GM12878 (cell line): ENCODE results near the gene SMPX. TPM values are rescaled to one million over a fixed set of nuclear protein-coding genes. Genes with fewer than 3 reads are reported as not detected.

Experiments
- ATAC-seq: fragments of 200-7000 bp; cut with Tn5 transposase; 3 replicates; pipeline ENCODE4 v1.9.1; 2020; ENCODE audit warnings: mild to moderate bottlenecking, moderate library complexity
- BruUV-seq: library from RNA; stranded (reverse); fragments of 400-500 nt; replicated peaks from 2 replicates; lab custom pipeline; 2021; lab: Mats Ljungman, UMichigan
- CTCF ChIA-PET: fragments of 300-600 bp; sonication (Branson Sonifier 250); formaldehyde crosslinking; extraction: SDS; loops from one replicate; lab custom pipeline; 2021; ENCODE audit warnings: inconsistent platforms; lab: Yijun Ruan, JAX
- POLR2A ChIA-PET: fragments of 350-600 bp; formaldehyde crosslinking; extraction: SDS; loops from one replicate; lab custom pipeline; 2021; ENCODE audit warnings: inconsistent platforms; lab: Charles Lee
- RAD21 ChIA-PET: fragments of 300-600 bp; sonication (Branson Sonifier 250); formaldehyde crosslinking; loops from one replicate; lab custom pipeline; 2023; ENCODE audit warnings: antibody characterized with exemption; ENCODE audit not compliant: unreplicated experiment; lab: Charles Lee
- SMC1A ChIA-PET: fragments of 300-600 bp; sonication (Branson Sonifier 250); formaldehyde crosslinking; loops from one replicate; lab custom pipeline; 2023; ENCODE audit not compliant: unreplicated experiment, uncharacterized antibody; lab: Charles Lee
- DNase-seq: peaks from one replicate; pipeline ENCODE4 v3.0.0-alpha.2; 2011; ENCODE audit warnings: low read depth, low spot score
- FAIRE-seq: peaks from 3 replicates; lab custom pipeline; 2011; peaks lifted over from hg19 to GRCh38; lab: Jason Lieb, UNC
- H2AFZ ChIP-seq: 2 replicates; pipeline ENCODE4 v1.6.0; 2011; ENCODE audit warnings: low read depth, low read length, control low read depth; ENCODE audit not compliant: control insufficient read depth
- H3K27ac ChIP-seq: 2 replicates; pipeline ENCODE4 v1.5.1; 2011; ENCODE audit warnings: control low read depth; ENCODE audit not compliant: control insufficient read depth, insufficient read depth
- H3K27me3 ChIP-seq, 2 experiments: replicated peaks in 1 of 2; 2 replicates each; pipeline versions ENCODE4 v1.6.0 to v1.6.1; 2011; ENCODE audit warnings: low read length in 1 of 2; ENCODE audit not compliant: control insufficient read depth in 2 of 2, insufficient read depth in 2 of 2
- H3K36me3 ChIP-seq, 2 experiments: 2 replicates each; pipeline ENCODE4 v1.5.1; 2011; ENCODE audit warnings: low read length in 1 of 2; ENCODE audit not compliant: control insufficient read depth in 2 of 2, insufficient read depth in 2 of 2
- H3K4me1 ChIP-seq: 2 replicates; pipeline ENCODE4 v1.6.1; 2011; ENCODE audit warnings: mild to moderate bottlenecking, low read length, moderate library complexity, mixed read lengths; ENCODE audit not compliant: control insufficient read depth, insufficient read depth
- H3K4me2 ChIP-seq: 2 replicates; pipeline ENCODE4 v1.6.0; 2011; ENCODE audit warnings: control low read depth; ENCODE audit not compliant: control insufficient read depth, insufficient read depth
- H3K4me3 ChIP-seq: fragments of 200-600 bp; sonication (generic); 2 replicates; pipeline ENCODE4 v1.5.1; 2016
- H3K79me2 ChIP-seq: 2 replicates; pipeline ENCODE4 v1.6.0; 2011; ENCODE audit warnings: low read length; ENCODE audit not compliant: control insufficient read depth, insufficient read depth
- H3K9ac ChIP-seq: 2 replicates; pipeline ENCODE4 v1.8.0; 2011; ENCODE audit warnings: low read length, control low read depth, mixed read lengths; ENCODE audit not compliant: control insufficient read depth, insufficient read depth
- H3K9me3 ChIP-seq: replicated peaks from 3 replicates; pipeline ENCODE4 v1.5.1; 2011; ENCODE audit warnings: mild to moderate bottlenecking, low read length; ENCODE audit not compliant: control insufficient read depth, insufficient read depth
- H4K20me1 ChIP-seq: 2 replicates; pipeline ENCODE4 v1.6.0; 2011; ENCODE audit not compliant: control insufficient read depth, insufficient read depth
- ASH2L ChIP-seq: fragments of 300-600, 200-600 bp; sonication (generic); IDR thresholded peaks from 2 replicates; pipeline ENCODE4 v1.6.1; 2017; ENCODE audit warnings: low read depth, mild to moderate bottlenecking, borderline replicate concordance
- EGR1 ChIP-seq, 2 experiments: IDR thresholded peaks; 1 replicate in 1 of 2; 2 replicates in 1 of 2; pipeline ENCODE4 v1.6.1; 2011 to 2012; ENCODE audit warnings: low read depth in 2 of 2, low read length in 2 of 2, borderline replicate concordance in 1 of 2, mild to moderate bottlenecking in 1 of 2, moderate library complexity in 1 of 2
- FOXM1 ChIP-seq: IDR thresholded peaks from 2 replicates; pipeline ENCODE4 v1.6.1; 2012; ENCODE audit warnings: low read depth, mild to moderate bottlenecking, inconsistent platforms, low read length, moderate library complexity
- KDM1A ChIP-seq: fragments of 200-600 bp; sonication (generic); IDR thresholded peaks from 2 replicates; pipeline ENCODE4 v1.6.1; 2016; ENCODE audit warnings: borderline replicate concordance
- NR2C1 ChIP-seq: fragments of 450-650 bp; IDR thresholded peaks from 2 replicates; pipeline ENCODE4 v1.6.1; 2017; ENCODE audit warnings: antibody characterized with exemption, mild to moderate bottlenecking, moderate library complexity
- RAD51 ChIP-seq: fragments of 450-650 bp; IDR thresholded peaks from 2 replicates; pipeline ENCODE4 v1.6.1; 2016; ENCODE audit warnings: moderate library complexity, mild to moderate bottlenecking, inconsistent platforms
- RB1 ChIP-seq: fragments of 450-650 bp; formaldehyde crosslinking; IDR thresholded peaks from 2 replicates; pipeline ENCODE4 v1.6.1; 2017; ENCODE audit warnings: mild to moderate bottlenecking, borderline replicate concordance
- SMC3 ChIP-seq: IDR thresholded peaks from 2 replicates; pipeline ENCODE4 v1.6.1; 2011; ENCODE audit warnings: low read length, improper control_type of control experiment, borderline replicate concordance
- SREBF2 ChIP-seq: IDR thresholded peaks from 2 replicates; pipeline ENCODE4 v1.6.1; 2012; ENCODE audit warnings: mild to moderate bottlenecking, low read length
- in situ Hi-C: fragments of 300-500 bp; cut with MboI; formaldehyde crosslinking; loops from 9 replicates; pipeline ENCODE4 v1.14.3; 2018; ENCODE audit warnings: mixed read lengths
- intact Hi-C: fragments of 100-400 bp; cut with micrococcal nuclease; formaldehyde crosslinking; loops from one replicate; pipeline ENCODE4 v1.14.2; 2022; ENCODE audit not compliant: unreplicated experiment
- polyA plus RNA-seq, 11 experiments: library from polyadenylated mRNA; depleted of rRNA in 4 of 11; unstranded in 6 of 11; stranded (reverse) in 5 of 11; fragments of >200 nt; fragmentation: Nextera tagmentation in 4 of 11; fragmentation: Illumina TruSeq in 1 of 11; extraction: Ambion mirVana in 4 of 11; extraction: Trizol in 1 of 11; gene quantifications; 1 replicate in 1 of 11; 2 replicates in 10 of 11; pipeline versions ENCODE4 v1.2.1 to v1.2.3, GENCODE V29; 2011 to 2016; ENCODE audit warnings: inconsistent platforms in 2 of 11, missing spikeins in 2 of 11, low read depth in 1 of 11
- total RNA-seq, 4 experiments: library from RNA; depleted of rRNA in 3 of 4; stranded (reverse); fragments of >200 nt in 3 of 4; fragmentation: Illumina TruSeq in 1 of 4; extraction: Trizol in 1 of 4; gene quantifications; 2 replicates each; pipeline versions ENCODE4 v1.2.1 to v1.2.3, GENCODE V29; 2013 to 2021
- TF ChIP-seq, protein P1 (sequence below): IDR thresholded peaks from 2 replicates; pipeline ENCODE4 v1.6.1; 2011; ENCODE audit warnings: low read depth, low read length, improper control_type of control experiment, borderline replicate concordance
- TF ChIP-seq, protein P2 (sequence below): fragments of 450-650 bp; conservative IDR thresholded peaks from 2 replicates; pipeline ENCODE4 v1.6.1; 2017; ENCODE audit warnings: mild to moderate bottlenecking, moderate library complexity
- TF ChIP-seq, protein P3 (sequence below): fragments of 450-650 bp; IDR thresholded peaks from 2 replicates; pipeline ENCODE4 v1.6.1; 2017; ENCODE audit warnings: mild to moderate bottlenecking, moderate library complexity

SMPX gene
- total and polyA plus RNA-seq, 10 of the 15 experiments (the other 5 are each of a cell fraction or from before 2014, with no cell fraction given), result 0.08 to 0.09 TPM; not detected in 8

DNA sequence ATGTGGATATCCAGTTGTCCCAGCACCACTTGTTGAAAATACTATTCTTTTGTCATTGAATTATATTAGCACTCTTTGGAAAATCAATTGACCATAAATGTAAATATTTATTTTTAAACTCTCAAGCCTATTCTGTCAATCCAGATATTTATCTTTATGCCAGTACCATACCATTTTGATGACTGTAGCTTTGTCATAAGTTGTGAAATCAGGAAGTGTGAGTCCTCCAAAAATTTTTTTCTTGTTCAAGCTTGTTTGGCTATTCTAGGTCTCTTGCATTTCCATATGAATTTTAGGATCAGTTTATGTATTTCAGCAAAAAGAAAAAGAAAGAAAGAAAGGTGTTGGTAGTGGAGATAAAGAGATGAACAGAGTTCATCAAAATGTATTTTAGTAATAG is 8.2 kb upstream of the SMPX start:
- no peak for TF ChIP-seq RAD51
- TF ChIP-seq SMC3, result no peak
- no peak for TF ChIP-seq SREBF2
- TF ChIP-seq, protein P1, sequence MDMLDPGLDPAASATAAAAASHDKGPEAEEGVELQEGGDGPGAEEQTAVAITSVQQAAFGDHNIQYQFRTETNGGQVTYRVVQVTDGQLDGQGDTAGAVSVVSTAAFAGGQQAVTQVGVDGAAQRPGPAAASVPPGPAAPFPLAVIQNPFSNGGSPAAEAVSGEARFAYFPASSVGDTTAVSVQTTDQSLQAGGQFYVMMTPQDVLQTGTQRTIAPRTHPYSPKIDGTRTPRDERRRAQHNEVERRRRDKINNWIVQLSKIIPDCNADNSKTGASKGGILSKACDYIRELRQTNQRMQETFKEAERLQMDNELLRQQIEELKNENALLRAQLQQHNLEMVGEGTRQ, result no peak
- no peak for TF ChIP-seq RB1
- TF ChIP-seq EGR1 (IDR thresholded peaks at IDR 0.05; ENCODE audit: borderline replicate concordance in 1 of 2, low read depth in 2 of 2, low read length in 2 of 2), result no peak
- TF ChIP-seq KDM1A, result no peak
- TF ChIP-seq, protein P2, sequence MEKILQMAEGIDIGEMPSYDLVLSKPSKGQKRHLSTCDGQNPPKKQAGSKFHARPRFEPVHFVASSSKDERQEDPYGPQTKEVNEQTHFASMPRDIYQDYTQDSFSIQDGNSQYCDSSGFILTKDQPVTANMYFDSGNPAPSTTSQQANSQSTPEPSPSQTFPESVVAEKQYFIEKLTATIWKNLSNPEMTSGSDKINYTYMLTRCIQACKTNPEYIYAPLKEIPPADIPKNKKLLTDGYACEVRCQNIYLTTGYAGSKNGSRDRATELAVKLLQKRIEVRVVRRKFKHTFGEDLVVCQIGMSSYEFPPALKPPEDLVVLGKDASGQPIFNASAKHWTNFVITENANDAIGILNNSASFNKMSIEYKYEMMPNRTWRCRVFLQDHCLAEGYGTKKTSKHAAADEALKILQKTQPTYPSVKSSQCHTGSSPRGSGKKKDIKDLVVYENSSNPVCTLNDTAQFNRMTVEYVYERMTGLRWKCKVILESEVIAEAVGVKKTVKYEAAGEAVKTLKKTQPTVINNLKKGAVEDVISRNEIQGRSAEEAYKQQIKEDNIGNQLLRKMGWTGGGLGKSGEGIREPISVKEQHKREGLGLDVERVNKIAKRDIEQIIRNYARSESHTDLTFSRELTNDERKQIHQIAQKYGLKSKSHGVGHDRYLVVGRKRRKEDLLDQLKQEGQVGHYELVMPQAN, result no peak
- no peak for TF ChIP-seq NR2C1
- TF ChIP-seq, protein P3, sequence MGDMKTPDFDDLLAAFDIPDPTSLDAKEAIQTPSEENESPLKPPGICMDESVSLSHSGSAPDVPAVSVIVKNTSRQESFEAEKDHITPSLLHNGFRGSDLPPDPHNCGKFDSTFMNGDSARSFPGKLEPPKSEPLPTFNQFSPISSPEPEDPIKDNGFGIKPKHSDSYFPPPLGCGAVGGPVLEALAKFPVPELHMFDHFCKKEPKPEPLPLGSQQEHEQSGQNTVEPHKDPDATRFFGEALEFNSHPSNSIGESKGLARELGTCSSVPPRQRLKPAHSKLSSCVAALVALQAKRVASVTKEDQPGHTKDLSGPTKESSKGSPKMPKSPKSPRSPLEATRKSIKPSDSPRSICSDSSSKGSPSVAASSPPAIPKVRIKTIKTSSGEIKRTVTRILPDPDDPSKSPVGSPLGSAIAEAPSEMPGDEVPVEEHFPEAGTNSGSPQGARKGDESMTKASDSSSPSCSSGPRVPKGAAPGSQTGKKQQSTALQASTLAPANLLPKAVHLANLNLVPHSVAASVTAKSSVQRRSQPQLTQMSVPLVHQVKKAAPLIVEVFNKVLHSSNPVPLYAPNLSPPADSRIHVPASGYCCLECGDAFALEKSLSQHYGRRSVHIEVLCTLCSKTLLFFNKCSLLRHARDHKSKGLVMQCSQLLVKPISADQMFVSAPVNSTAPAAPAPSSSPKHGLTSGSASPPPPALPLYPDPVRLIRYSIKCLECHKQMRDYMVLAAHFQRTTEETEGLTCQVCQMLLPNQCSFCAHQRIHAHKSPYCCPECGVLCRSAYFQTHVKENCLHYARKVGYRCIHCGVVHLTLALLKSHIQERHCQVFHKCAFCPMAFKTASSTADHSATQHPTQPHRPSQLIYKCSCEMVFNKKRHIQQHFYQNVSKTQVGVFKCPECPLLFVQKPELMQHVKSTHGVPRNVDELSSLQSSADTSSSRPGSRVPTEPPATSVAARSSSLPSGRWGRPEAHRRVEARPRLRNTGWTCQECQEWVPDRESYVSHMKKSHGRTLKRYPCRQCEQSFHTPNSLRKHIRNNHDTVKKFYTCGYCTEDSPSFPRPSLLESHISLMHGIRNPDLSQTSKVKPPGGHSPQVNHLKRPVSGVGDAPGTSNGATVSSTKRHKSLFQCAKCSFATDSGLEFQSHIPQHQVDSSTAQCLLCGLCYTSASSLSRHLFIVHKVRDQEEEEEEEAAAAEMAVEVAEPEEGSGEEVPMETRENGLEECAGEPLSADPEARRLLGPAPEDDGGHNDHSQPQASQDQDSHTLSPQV, result no peak
- TF ChIP-seq ASH2L, result no peak
- no peak for TF ChIP-seq FOXM1
- no TSS peak for BruUV-seq
- ATAC-seq (no peak), FAIRE-seq (no peak), DNase-seq (no peak)
- in situ Hi-C loops, result no loop called here
- no peaks in the 10 kb centered on the region for H3K4me1 ChIP-seq
- no peak overlapping the region for H2AFZ ChIP-seq
- no peaks in the 10 kb centered on the region for H4K20me1 ChIP-seq
- ChIA-PET CTCF (interaction anchor here (1.2 kb wide), 1 partner anchor 8 kb away, joined by 3 read pairs; the partner anchor contains the start of gene SMPX), SMC1A (interaction anchor here (1.0 to 1.1 kb wide), 2 partner anchors 9 to 47 kb away, joined by 3 read pairs; no protein-coding TSS in a partner anchor), POLR2A (no interaction called here), RAD21 (interaction anchor here (0.6 kb wide), 1 partner anchor 205 kb away, joined by 3 read pairs; no protein-coding TSS in a partner anchor)
- H3K9ac ChIP-seq, result no peak overlapping the region
- intact Hi-C loops, result no loop called here
- no peaks in the 10 kb centered on the region for H3K36me3 ChIP-seq
- no peaks in the 10 kb centered on the region for H3K79me2 ChIP-seq
- no peak overlapping the region for H3K4me3 ChIP-seq
- H3K27ac ChIP-seq, result no peak overlapping the region
- H3K27me3 ChIP-seq, result no peaks in the 10 kb centered on the region
- no peaks in the 10 kb centered on the region for H3K9me3 ChIP-seq
- no peak overlapping the region for H3K4me2 ChIP-seq
